ENCODE data around the gene GYG1.
"Not testable (repeated sequence)": the region's sequence is repeated elsewhere in the genome, so short reads cannot be mapped to it uniquely, and the experiment has no call there.

Gene GYG1

GRCh38 chr3:148987551-148987950 is 3.8 kb upstream of the GYG1 start:
- DNase-seq (ENCODE audit: low spot score) = not testable (repeated sequence)

- DNase-seq (ENCODE audit: low spot score) = no peak
Observed at GRCh38 chr3:148990236-148990635, 1.1 kb upstream of the GYG1 start.

- peak; percentile 45 for DNase-seq (ENCODE audit: low spot score)
Observed at GRCh38 chr3:148992027-148992634, 791 bp downstream of the GYG1 start.

DNA sequence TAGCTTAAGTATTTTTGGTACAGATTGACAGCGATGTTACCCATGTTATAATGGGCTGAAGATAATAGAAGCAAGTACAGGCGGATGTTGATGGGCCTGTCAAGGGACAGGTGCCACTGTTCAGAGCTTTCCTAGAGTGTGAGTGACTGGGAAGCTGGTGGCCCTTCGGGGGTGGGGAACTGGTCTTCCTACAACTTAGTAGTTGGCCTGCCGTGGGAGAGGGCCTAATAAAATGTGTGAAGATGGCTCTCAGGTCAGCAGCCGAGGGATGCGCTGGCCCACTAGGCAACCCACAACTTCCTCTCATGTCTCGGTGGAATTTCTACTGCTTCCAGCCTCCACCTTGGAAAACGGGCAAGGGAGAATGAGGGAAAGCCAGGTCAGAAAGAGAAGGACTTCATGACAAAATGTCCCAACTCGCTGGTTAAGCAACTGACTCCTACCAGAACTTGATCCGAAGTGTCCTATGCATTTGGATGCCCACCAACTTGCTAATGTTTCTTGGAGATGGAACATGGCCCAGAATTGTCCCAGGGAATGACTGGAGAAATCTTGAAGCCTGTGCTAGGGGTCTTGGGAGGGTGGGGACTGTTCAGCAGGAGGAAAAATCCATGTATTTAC is 1.4 kb downstream of the GYG1 start:
- DNase-seq (ENCODE audit: low spot score) = no peak

DNA sequence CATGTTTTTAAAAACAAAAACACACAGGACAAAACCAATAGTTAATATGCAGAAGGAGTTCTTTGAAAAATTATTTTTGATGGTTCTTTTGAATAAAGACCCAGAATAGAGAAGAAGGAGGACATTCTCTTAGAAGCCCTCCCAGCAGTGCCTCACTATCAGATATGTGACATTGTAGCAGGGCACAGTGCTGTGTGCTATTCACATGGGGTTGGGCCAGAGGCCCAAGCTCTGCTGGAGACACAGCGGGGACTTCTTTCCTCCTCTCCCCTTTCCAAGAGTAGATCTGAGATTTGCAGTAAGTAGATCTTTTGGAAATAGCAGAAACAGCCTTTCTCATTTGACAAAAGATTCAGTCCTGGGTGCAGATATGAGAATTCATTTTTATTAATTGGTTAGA is 6.3 kb downstream of the GYG1 start:
- no peak for DNase-seq (ENCODE audit: low spot score)

DNA sequence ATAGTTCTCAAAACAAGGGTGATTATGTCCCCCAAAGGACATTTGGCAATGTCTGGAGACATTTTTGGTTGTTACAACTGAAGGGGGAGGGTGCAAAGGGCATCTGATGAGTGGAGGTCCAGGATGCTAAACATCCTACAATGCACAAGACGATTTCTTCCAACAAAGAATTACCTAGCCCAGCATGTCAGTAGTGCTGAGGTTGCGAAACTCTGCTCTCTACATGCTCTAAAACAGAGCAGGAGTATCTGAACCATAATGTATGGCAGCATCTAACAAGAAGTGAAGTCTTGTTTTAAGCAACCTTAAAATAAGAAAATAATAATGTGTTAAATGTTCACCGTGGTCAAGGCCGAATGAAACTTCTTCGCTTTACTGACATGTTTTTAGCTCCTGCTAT is 7.0 kb downstream of the GYG1 start:
- no peak for DNase-seq (ENCODE audit: low spot score)

- DNase-seq (ENCODE audit: low spot score) = no peak
Observed at GRCh38 chr3:148998715-148999423, 7.5 kb downstream of the GYG1 start.

- no peak for DNase-seq (ENCODE audit: low spot score)
Observed at GRCh38 chr3:148999806-149000205, 8.5 kb downstream of the GYG1 start.

DNA sequence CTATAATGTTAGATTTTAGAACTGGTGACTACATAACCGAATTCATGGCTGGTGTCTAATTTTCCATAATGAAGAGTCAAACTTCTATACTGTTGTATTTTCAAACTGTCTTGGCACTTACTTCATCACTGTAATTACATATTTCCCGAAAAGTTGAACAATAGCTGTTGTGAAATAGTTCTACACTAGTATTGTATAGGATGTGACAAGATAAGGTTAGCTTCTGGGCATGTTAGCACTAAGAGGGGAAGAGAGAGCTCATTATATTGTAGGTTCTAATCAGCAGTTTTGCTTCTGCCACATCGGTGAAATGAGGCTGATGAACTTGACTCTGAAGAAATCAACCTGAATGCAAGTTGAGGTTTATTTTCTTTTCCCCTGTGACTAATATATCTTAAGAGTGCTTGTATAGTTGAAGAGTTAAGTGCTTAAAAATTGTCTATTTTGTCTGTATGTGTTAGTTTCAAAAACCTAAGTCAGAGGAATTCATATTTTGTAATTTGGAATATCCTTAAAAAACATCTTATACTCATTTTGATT is 8.9 kb downstream of the GYG1 start:
- DNase-seq (ENCODE audit: low spot score) = no peak

- DNase-seq (ENCODE audit: low spot score) = no peak
Observed at GRCh38 chr3:149001727-149002126, 10.4 kb downstream of the GYG1 start.

- DNase-seq (ENCODE audit: low spot score) = peak; percentile 43
Observed at GRCh38 chr3:149003653-149004305, 12.4 kb downstream of the GYG1 start.

DNA sequence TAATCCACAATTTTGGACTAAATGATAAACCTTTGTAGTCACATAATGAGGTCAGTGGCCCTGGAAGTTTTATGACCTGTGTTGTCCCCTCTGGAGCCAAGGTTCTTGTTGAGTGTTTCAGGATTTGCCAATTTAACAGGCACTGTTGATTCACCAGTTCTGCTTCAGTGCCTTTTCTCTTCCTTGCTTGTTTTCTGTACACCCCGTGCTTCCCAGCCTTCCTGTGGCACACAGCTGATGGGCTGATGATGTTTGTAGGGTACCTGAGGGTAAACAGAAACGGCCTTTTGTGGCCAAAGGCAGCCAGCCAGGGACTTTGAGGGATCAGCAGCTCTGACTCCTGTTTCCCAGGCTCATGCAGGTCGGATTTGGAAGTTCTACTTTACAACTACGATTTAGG is 13.3 kb downstream of the GYG1 start:
- no peak for DNase-seq (ENCODE audit: low spot score)

- DNase-seq (ENCODE audit: low spot score) = no peak
Observed at GRCh38 chr3:149005416-149005815, 14.1 kb downstream of the GYG1 start.

- DNase-seq (ENCODE audit: low spot score) = no peak
Observed at GRCh38 chr3:149007567-149008257, 16.4 kb downstream of the GYG1 start.

GRCh38 chr3:149009732-149010131 is 18.4 kb downstream of the GYG1 start:
- DNase-seq (ENCODE audit: low spot score) = peak; percentile 59

GRCh38 chr3:149010504-149010951 is 19.2 kb downstream of the GYG1 start:
- DNase-seq (ENCODE audit: low spot score) = no peak

GRCh38 chr3:149010966-149011365 is 19.6 kb downstream of the GYG1 start:
- DNase-seq (ENCODE audit: low spot score) = no peak

GRCh38 chr3:149011676-149012075 is 20.3 kb downstream of the GYG1 start:
- no peak for DNase-seq (ENCODE audit: low spot score)

DNA sequence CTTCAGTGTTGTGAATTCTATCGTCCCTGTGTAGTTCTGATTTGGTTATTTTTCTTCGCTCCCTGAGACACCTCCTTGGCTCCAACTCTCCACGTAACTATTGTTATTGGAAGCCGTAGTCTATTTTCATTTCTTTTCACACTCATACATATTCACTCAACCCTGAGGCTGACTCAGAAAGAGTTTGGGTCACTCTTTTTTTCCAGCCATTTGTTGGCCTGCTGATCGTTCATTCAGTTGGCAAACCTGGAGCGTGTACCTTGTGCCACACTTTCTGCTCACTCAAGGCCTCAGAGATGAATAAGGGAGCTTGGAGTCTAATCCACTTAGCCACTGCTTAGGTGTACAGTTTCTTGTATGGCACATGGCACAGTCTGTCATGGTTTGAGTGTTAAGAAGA is 22.4 kb downstream of the GYG1 start:
- no peak for DNase-seq (ENCODE audit: low spot score)

- no peak for DNase-seq (ENCODE audit: low spot score)
Observed at GRCh38 chr3:149015393-149015792, 24.1 kb downstream of the GYG1 start.

DNA sequence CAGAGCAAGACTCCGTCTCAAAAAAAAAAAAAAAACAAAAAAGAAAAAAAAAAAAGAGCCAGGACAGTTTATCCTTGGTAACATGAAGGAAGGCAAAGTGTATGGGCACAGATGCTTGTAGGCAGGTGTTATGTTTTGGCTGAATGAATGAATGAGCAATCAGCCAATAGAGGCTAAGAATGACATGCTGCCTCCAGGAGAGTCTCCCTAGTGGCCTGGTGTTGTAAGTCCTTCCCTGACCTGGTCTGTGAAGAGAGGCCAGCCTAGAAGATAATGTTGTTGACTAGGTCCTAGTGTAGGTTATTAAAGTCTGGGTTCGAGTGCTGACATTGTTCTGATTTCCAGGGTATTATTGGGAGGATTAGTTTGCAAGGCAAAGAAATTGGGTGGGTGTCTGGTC is 24.9 kb downstream of the GYG1 start:
- no peak for DNase-seq (ENCODE audit: low spot score)
